LNCaP clone FGC (cell line): ENCODE measurements around the gene PABPC3.

Experiments
- DNase-seq: peaks from one replicate; pipeline ENCODE4 v3.0.0-alpha.2; 2011; ENCODE audit warnings: low read depth
- H3K4me3 ChIP-seq: 2 replicates; pipeline ENCODE4 v1.5.1; 2011; ENCODE audit warnings: mild to moderate bottlenecking, low read depth, low read length, control low read depth
- TF ChIP-seq, protein P1 (sequence below): IDR thresholded peaks from 2 replicates; pipeline ENCODE4 v1.5.1; 2012; ENCODE audit warnings: mild to moderate bottlenecking; ENCODE audit not compliant: control insufficient read depth, insufficient read depth; ENCODE audit errors: extremely low read depth

Gene PABPC3

GRCh38 chr13:25080773-25081172 lies 15.2 kb upstream of the PABPC3 start:
- no peak overlapping the region for H3K4me3 ChIP-seq
- TF ChIP-seq, protein P1, sequence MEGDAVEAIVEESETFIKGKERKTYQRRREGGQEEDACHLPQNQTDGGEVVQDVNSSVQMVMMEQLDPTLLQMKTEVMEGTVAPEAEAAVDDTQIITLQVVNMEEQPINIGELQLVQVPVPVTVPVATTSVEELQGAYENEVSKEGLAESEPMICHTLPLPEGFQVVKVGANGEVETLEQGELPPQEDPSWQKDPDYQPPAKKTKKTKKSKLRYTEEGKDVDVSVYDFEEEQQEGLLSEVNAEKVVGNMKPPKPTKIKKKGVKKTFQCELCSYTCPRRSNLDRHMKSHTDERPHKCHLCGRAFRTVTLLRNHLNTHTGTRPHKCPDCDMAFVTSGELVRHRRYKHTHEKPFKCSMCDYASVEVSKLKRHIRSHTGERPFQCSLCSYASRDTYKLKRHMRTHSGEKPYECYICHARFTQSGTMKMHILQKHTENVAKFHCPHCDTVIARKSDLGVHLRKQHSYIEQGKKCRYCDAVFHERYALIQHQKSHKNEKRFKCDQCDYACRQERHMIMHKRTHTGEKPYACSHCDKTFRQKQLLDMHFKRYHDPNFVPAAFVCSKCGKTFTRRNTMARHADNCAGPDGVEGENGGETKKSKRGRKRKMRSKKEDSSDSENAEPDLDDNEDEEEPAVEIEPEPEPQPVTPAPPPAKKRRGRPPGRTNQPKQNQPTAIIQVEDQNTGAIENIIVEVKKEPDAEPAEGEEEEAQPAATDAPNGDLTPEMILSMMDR: no peak
- no peak for DNase-seq

DNA sequence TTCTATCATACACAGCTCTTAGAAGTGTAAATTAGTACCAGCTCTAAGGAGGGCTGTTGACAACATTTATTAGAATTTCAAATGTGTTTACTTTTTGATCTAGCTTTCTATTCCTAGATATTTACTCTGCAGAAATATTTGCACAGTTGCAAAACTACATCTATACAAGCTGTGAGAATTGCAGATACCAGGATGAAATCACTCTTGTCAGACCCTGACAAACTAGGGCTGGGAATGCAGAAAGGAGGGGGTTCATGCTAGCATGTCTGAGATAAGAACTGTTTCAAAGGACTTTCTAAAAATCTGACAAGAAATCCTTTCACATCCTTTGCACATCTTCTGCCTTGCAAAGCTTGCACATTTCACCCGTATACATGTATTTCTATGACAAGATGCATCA lies 11.8 kb upstream of the PABPC3 start:
- DNase-seq: no peak
- H3K4me3 ChIP-seq: no peak overlapping the region
- TF ChIP-seq, protein P1: no peak

- H3K4me3 ChIP-seq: no peak overlapping the region
- TF ChIP-seq, protein P1: peak; percentile 56
- DNase-seq: peak; percentile 15
Observed at GRCh38 chr13:25085125-25085742, 10.7 kb upstream of the PABPC3 start.

GRCh38 chr13:25088562-25089221 lies 7.2 kb upstream of the PABPC3 start:
- TF ChIP-seq, protein P1: no peak

GRCh38 chr13:25097426-25097825 lies 1.5 kb downstream of the PABPC3 start:
- TF ChIP-seq, protein P1: no peak
- no peak for DNase-seq
- H3K4me3 ChIP-seq: no peak overlapping the region

More at GRCh38 chr13:25088562-25089221, 7.2 kb upstream of the PABPC3 start:
- H3K4me3 ChIP-seq: no peak overlapping the region
- no peak for DNase-seq

- TF ChIP-seq, protein P1: no peak
- no peak for DNase-seq
- H3K4me3 ChIP-seq: no peak overlapping the region
Observed at GRCh38 chr13:25103711-25104110, 7.8 kb downstream of the PABPC3 start.
